SH-SY5Y (cell line): ENCODE data around the gene BMP5.

Experiments used
- GATA2 ChIP-seq: IDR thresholded peaks from 2 replicates; pipeline ENCODE4 v1.6.1; 2011; ENCODE audit warnings: mild to moderate bottlenecking, low read depth, low read length
- GATA3 ChIP-seq: IDR thresholded peaks from 2 replicates; pipeline ENCODE4 v1.6.1; 2011; ENCODE audit warnings: low read depth, mild to moderate bottlenecking, low read length, moderate library complexity

- TF ChIP-seq GATA3, result no peak
- TF ChIP-seq GATA2, result no peak
These were observed 145.7 kb downstream of the BMP5 start for GRCh38 chr6:55729665-55730064.
